ENCODE measurements around the gene CCDC117. TPM values are rescaled to one million over a fixed set of nuclear protein-coding genes. Genes with fewer than 3 reads are reported as not detected.

Gene CCDC117
- polyA plus RNA-seq, 1 donor (not counting 4 experiments of a cell fraction or from before 2014, with no cell fraction given) = 8.8 TPM

DNA sequence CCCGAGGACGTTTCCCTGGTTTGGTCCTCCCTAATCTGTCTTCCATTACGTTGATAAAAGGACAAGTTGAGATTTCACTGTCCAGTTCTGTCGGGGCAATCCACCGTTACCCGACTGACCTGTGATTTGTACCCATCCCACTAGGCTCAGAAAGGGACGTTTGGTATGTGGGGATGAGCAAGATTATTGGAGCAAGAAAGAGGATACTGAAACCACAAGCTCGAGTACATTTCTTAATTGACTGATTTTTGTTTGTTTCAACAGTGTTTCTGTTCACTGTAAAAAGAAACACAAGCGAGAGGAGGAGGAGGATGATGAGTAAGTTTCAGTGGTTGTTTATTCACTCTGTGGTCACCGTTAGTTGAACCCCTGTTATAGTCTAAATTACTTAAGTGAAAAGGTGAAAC is 969 bp downstream of the CCDC117 start:
- FAIRE-seq = no peak
- peaks cover 16% of the 10 kb centered on the region for H3K4me1 ChIP-seq (ENCODE audit: control insufficient read depth, extremely low read depth, insufficient read depth, low read length)
- TF ChIP-seq, protein P1, sequence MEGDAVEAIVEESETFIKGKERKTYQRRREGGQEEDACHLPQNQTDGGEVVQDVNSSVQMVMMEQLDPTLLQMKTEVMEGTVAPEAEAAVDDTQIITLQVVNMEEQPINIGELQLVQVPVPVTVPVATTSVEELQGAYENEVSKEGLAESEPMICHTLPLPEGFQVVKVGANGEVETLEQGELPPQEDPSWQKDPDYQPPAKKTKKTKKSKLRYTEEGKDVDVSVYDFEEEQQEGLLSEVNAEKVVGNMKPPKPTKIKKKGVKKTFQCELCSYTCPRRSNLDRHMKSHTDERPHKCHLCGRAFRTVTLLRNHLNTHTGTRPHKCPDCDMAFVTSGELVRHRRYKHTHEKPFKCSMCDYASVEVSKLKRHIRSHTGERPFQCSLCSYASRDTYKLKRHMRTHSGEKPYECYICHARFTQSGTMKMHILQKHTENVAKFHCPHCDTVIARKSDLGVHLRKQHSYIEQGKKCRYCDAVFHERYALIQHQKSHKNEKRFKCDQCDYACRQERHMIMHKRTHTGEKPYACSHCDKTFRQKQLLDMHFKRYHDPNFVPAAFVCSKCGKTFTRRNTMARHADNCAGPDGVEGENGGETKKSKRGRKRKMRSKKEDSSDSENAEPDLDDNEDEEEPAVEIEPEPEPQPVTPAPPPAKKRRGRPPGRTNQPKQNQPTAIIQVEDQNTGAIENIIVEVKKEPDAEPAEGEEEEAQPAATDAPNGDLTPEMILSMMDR (optimal IDR thresholded peaks at IDR 0.05 in 1 of 3, IDR thresholded peaks at IDR 0.05 in 1 of 3, conservative IDR thresholded peaks at IDR 0.05 in 1 of 3; ENCODE audit: extremely low read depth in 1 of 3, insufficient read depth in 2 of 3, low read length in 3 of 3) = no peak
- no peak for TF ChIP-seq EZH2 (IDR thresholded peaks at IDR 0.05; ENCODE audit: low read length)
- no peaks in the 10 kb centered on the region for H3K27me3 ChIP-seq (ENCODE audit: control insufficient read depth, extremely low read depth, insufficient read depth, low read length)
- H3K9me1 ChIP-seq (ENCODE audit: control insufficient read depth, extremely low read depth, insufficient read depth, low read length) = no peaks in the 10 kb centered on the region
- peak overlapping the region; percentile 64 to 92 (median 71) for H3K4me3 ChIP-seq (ENCODE audit: control insufficient read depth in 2 of 3, extremely low read depth in 1 of 3, insufficient read depth in 2 of 3, low read depth in 1 of 3, low read length in 3 of 3)
- peak overlapping the region; percentile 70 for H2AFZ ChIP-seq (ENCODE audit: control insufficient read depth, low read length)
- peaks cover 0 to 3% of the 10 kb centered on the region in 2 experiments for H3K36me3 ChIP-seq (ENCODE audit: control insufficient read depth in 2 of 2, extremely low read depth in 1 of 2, insufficient read depth in 2 of 2, low read length in 2 of 2)
- H4K20me1 ChIP-seq (ENCODE audit: control insufficient read depth, extremely low read depth, insufficient read depth, low read length) = no peaks in the 10 kb centered on the region
- no peak for DNase-seq (ENCODE audit: low read depth, low spot score)
- H3K9ac ChIP-seq (ENCODE audit: control insufficient read depth, extremely low read depth, insufficient read depth, low read length) = peak overlapping the region; percentile 84
- peak overlapping the region; percentile 97 for H3K4me2 ChIP-seq (ENCODE audit: control insufficient read depth, extremely low read depth, insufficient read depth, low read depth, low read length)
- dilution Hi-C loops (cut with MboI; ENCODE audit: extremely low pct_ligation_motif_present, low sequenced_read_pairs) = no loop called here
- no peaks in the 10 kb centered on the region for H3K9me3 ChIP-seq (ENCODE audit: control insufficient read depth, low read depth, low read length)
- H3K79me2 ChIP-seq (ENCODE audit: control insufficient read depth, insufficient read depth, low read length) = peaks cover 42% of the 10 kb centered on the region
- peak overlapping the region; percentile 67 for H3K27ac ChIP-seq (ENCODE audit: control insufficient read depth, insufficient read depth, low read length)

DNA sequence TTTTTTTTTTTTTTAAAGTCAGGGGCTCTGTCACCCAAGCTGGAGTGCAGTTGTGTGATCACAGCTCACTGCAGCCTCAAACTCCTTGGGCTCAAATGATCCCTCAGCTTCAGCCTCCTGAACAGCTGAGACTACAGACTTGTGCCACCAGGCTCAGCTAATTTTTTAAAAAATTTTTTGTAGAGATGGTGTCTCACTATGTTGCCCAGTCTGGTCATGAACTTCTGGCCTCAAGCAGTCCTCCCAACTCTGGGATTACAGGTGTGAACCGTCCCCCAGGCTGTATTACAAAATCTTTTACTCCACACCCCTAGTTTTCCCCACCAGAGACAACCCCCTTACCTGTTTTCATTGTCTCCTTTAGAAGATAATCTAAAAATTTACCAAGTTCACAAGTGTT is 1.9 kb downstream of the CCDC117 start:
- dilution Hi-C loops (cut with MboI; ENCODE audit: extremely low pct_ligation_motif_present, low sequenced_read_pairs) = no loop called here
- TF ChIP-seq, protein P1 (optimal IDR thresholded peaks at IDR 0.05 in 1 of 3, IDR thresholded peaks at IDR 0.05 in 1 of 3, conservative IDR thresholded peaks at IDR 0.05 in 1 of 3; ENCODE audit: extremely low read depth in 1 of 3, insufficient read depth in 2 of 3, low read length in 3 of 3) = no peak
- TF ChIP-seq EZH2 (IDR thresholded peaks at IDR 0.05; ENCODE audit: low read length) = no peak
- FAIRE-seq = no peak
- H3K36me3 ChIP-seq (ENCODE audit: control insufficient read depth in 2 of 2, extremely low read depth in 1 of 2, insufficient read depth in 2 of 2, low read length in 2 of 2) = peaks cover 0 to 3% of the 10 kb centered on the region in 2 experiments
- H3K27me3 ChIP-seq (ENCODE audit: control insufficient read depth, extremely low read depth, insufficient read depth, low read length) = no peaks in the 10 kb centered on the region
- H3K79me2 ChIP-seq (ENCODE audit: control insufficient read depth, insufficient read depth, low read length) = peaks cover 46% of the 10 kb centered on the region
- H3K4me1 ChIP-seq (ENCODE audit: control insufficient read depth, extremely low read depth, insufficient read depth, low read length) = peaks cover 16% of the 10 kb centered on the region
- H3K27ac ChIP-seq (ENCODE audit: control insufficient read depth, insufficient read depth, low read length) = no peak overlapping the region
- H3K4me3 ChIP-seq (ENCODE audit: control insufficient read depth in 2 of 3, extremely low read depth in 1 of 3, insufficient read depth in 2 of 3, low read depth in 1 of 3, low read length in 3 of 3) = no peak overlapping the region
- no peaks in the 10 kb centered on the region for H3K9me3 ChIP-seq (ENCODE audit: control insufficient read depth, low read depth, low read length)
- no peak overlapping the region for H3K9ac ChIP-seq (ENCODE audit: control insufficient read depth, extremely low read depth, insufficient read depth, low read length)
- no peak for DNase-seq (ENCODE audit: low read depth, low spot score)
- no peaks in the 10 kb centered on the region for H3K9me1 ChIP-seq (ENCODE audit: control insufficient read depth, extremely low read depth, insufficient read depth, low read length)
- H4K20me1 ChIP-seq (ENCODE audit: control insufficient read depth, extremely low read depth, insufficient read depth, low read length) = no peaks in the 10 kb centered on the region
- no peak overlapping the region for H3K4me2 ChIP-seq (ENCODE audit: control insufficient read depth, extremely low read depth, insufficient read depth, low read depth, low read length)
- H2AFZ ChIP-seq (ENCODE audit: control insufficient read depth, low read length) = no peak overlapping the region

All from keratinocyte (primary cell).